ENCODE results near the gene MED27. TPM values are rescaled to one million over a fixed set of nuclear protein-coding genes. Genes with fewer than 3 reads are reported as not detected.

MED27 gene
- total RNA-seq, 1 donor from 2014 or later: 31.3 TPM

DNA sequence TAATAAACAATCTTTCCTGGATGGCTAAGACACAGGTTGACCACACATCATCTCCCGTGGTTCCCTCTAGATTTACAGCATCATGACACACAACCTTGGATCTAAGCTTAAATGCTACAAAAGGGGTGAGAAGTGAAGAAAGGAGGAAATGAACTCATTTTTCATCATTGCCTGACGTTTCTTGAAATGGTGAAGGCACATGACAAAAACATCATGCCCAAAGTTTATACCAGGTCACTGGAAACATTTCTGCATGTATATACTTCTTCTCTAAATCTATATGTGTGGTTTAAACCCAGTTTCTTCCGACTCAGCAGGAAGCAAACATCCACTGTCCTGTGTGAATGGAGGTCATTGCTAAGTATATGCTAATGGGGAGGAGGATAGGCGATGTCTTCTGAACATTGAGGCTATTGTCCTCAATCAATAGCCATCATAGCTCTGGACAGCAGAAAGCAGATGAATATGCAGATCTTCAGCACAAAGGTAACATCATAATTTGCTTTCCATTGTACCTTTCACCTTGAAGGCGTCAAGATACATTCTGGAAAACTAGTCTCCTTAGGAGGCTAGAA, 137.4 kb downstream of the MED27 start:
- H3K36me3 Mint-ChIP-seq (ENCODE audit: low read depth): peaks cover 11% of the 10 kb centered on the region
- H3K9me3 Mint-ChIP-seq: no peaks in the 10 kb centered on the region
- no peak overlapping the region for H3K4me3 Mint-ChIP-seq
- peak overlapping the region; percentile 37 for H3K27ac Mint-ChIP-seq (ENCODE audit: unreplicated experiment)
- no peak for DNase-seq (ENCODE audit: low read depth, low spot score)
- no peaks in the 10 kb centered on the region for H3K27me3 Mint-ChIP-seq (ENCODE audit: low read depth)
- TF ChIP-seq, protein P1, sequence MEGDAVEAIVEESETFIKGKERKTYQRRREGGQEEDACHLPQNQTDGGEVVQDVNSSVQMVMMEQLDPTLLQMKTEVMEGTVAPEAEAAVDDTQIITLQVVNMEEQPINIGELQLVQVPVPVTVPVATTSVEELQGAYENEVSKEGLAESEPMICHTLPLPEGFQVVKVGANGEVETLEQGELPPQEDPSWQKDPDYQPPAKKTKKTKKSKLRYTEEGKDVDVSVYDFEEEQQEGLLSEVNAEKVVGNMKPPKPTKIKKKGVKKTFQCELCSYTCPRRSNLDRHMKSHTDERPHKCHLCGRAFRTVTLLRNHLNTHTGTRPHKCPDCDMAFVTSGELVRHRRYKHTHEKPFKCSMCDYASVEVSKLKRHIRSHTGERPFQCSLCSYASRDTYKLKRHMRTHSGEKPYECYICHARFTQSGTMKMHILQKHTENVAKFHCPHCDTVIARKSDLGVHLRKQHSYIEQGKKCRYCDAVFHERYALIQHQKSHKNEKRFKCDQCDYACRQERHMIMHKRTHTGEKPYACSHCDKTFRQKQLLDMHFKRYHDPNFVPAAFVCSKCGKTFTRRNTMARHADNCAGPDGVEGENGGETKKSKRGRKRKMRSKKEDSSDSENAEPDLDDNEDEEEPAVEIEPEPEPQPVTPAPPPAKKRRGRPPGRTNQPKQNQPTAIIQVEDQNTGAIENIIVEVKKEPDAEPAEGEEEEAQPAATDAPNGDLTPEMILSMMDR (conservative IDR thresholded peaks at IDR 0.05): no peak
- peaks cover 20% of the 10 kb centered on the region for H3K4me1 Mint-ChIP-seq

DNA sequence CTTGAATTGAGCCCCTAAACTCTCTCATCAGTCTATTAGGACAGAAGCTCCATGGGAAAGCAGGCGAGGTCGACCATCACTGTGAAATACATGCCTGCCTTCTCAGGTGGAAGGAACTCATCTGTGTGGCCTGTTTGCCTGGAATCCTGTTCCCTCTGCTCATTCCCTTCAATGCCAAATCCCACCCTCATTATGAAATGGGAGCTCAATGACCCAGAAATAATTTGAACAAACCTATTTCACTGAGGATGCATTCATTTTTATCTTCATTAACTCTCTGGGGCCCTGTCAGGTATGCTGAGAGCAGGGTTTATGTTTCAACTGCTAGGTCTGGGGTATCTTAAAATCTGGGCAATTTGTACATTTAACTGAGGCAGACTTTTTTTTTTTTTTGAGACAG, 142.2 kb downstream of the MED27 start:
- DNase-seq (ENCODE audit: low read depth, low spot score): no peak
- Mint-ChIP-seq H3K36me3 (ENCODE audit: low read depth) (peaks cover 27% of the 10 kb centered on the region), H3K9me3 (peaks cover 12% of the 10 kb centered on the region), H3K4me1 (peaks cover 11% of the 10 kb centered on the region), H3K27ac (ENCODE audit: unreplicated experiment) (no peak overlapping the region), H3K4me3 (no peak overlapping the region), H3K27me3 (ENCODE audit: low read depth) (no peaks in the 10 kb centered on the region)
- TF ChIP-seq, protein P1 (conservative IDR thresholded peaks at IDR 0.05): no peak

DNA sequence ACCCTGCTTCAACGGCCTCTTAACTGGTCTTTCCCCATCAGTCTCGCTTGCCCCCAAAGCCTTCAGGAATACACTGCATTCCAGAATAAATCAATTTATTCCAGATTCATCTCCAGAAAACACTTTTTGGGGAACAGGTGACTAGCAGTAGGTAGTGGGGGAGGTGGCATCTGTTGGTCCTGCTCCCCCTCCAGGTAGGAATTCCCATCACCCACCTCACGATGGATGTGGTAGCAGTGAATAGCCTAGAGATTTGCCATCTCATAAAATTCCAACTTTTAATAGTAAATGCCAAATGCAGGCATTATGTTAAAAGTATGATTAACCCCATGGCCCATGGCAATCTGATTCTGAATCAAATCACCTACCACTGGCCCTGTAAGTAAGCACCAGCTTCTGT, 142.7 kb downstream of the MED27 start:
- TF ChIP-seq, protein P1 (conservative IDR thresholded peaks at IDR 0.05): no peak
- no peak for DNase-seq (ENCODE audit: low read depth, low spot score)
- Mint-ChIP-seq H3K27me3 (ENCODE audit: low read depth) (no peaks in the 10 kb centered on the region), H3K4me3 (no peak overlapping the region), H3K9me3 (peaks cover 14% of the 10 kb centered on the region), H3K36me3 (ENCODE audit: low read depth) (peaks cover 29% of the 10 kb centered on the region), H3K27ac (ENCODE audit: unreplicated experiment) (no peak overlapping the region), H3K4me1 (peaks cover 6% of the 10 kb centered on the region)

DNA sequence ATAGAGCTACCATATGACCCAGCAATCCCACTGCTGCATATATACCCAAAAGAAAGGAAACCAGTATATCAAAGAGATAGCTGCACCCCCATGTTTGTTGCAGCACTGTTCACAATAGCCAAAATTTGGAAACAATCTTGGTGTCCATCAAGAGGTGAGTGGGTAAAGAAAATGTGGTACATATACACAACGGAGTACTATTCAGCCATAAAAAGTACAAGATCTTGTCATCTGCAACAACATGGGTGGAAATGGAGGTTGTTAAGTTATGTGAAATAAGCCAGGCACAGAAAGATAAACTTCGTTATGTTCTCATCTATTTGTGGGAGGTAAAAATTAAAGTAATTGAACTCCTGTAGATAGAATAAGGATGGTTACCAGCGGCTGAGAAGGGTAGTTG, 145.0 kb downstream of the MED27 start:
- Mint-ChIP-seq H3K9me3 (peaks cover 14% of the 10 kb centered on the region), H3K27ac (ENCODE audit: unreplicated experiment) (no peak overlapping the region), H3K27me3 (ENCODE audit: low read depth) (no peaks in the 10 kb centered on the region), H3K4me3 (no peak overlapping the region), H3K4me1 (no peaks in the 10 kb centered on the region), H3K36me3 (ENCODE audit: low read depth) (peaks cover 29% of the 10 kb centered on the region)
- DNase-seq (ENCODE audit: low read depth, low spot score): no peak
- TF ChIP-seq, protein P1 (conservative IDR thresholded peaks at IDR 0.05): no peak

DNA sequence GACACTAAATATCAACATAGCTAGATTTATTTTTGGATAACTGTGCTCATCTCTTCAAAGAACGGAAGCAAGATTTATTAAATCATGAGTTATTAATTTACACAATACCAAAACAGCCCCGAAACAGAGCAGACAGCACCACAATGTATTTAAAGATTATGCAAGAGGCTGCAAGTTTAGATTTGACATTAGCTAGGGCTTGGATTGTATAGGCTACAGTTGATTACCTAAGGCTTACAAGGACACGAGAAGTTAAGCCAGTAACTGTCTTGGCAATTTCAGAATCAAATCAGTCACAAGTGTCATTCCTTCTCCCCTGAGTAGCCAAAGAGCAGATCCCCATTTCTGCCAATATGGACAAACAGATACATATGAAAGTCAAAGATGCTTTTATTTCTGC, 152.6 kb downstream of the MED27 start:
- H3K36me3 Mint-ChIP-seq (ENCODE audit: low read depth): no peaks in the 10 kb centered on the region
- peaks cover 18% of the 10 kb centered on the region for H3K4me1 Mint-ChIP-seq
- no peaks in the 10 kb centered on the region for H3K9me3 Mint-ChIP-seq
- H3K27me3 Mint-ChIP-seq (ENCODE audit: low read depth): no peaks in the 10 kb centered on the region
- DNase-seq (ENCODE audit: low read depth, low spot score): no peak
- no peak overlapping the region for H3K4me3 Mint-ChIP-seq
- H3K27ac Mint-ChIP-seq (ENCODE audit: unreplicated experiment): no peak overlapping the region
- TF ChIP-seq, protein P1 (conservative IDR thresholded peaks at IDR 0.05): no peak

Measured in neural crest cell (in vitro differentiated cells).